HUES64 (cell line): Measurements from ENCODE around the gene C22orf39.
A peak's percentile ranks its signal among the peaks of the same experiment; 100 is the strongest.
"Not testable (repeated sequence)": the region's sequence is repeated elsewhere in the genome, so short reads cannot be mapped to it uniquely, and the experiment has no call there.

ENCODE experiments used
- H3K27ac ChIP-seq: 2 replicates; pipeline ENCODE4 v1.7.0; 2013; ENCODE audit warnings: low read depth, low read length, inconsistent platforms
- H3K27me3 ChIP-seq: 2 replicates; pipeline ENCODE4 v1.6.1; 2013; ENCODE audit warnings: mild to moderate bottlenecking, low read length; ENCODE audit not compliant: insufficient read depth
- H3K36me3 ChIP-seq: 2 replicates; pipeline ENCODE4 v1.6.1; 2013; ENCODE audit warnings: mild to moderate bottlenecking, low read length; ENCODE audit not compliant: insufficient read depth
- H3K4me1 ChIP-seq: 2 replicates; pipeline ENCODE4 v1.6.1; 2013; ENCODE audit warnings: mild to moderate bottlenecking, low read length, moderate library complexity; ENCODE audit not compliant: insufficient read depth
- H3K4me3 ChIP-seq: 2 replicates; pipeline ENCODE4 v1.5.1; 2013; ENCODE audit warnings: mild to moderate bottlenecking, low read length, moderate library complexity
- H3K9ac ChIP-seq: 2 replicates; pipeline ENCODE4 v1.6.1; 2013; ENCODE audit warnings: mild to moderate bottlenecking, low read depth, low read length
- H3K9me3 ChIP-seq: 2 replicates; pipeline ENCODE4 v1.6.1; 2013; ENCODE audit warnings: low read depth, low read length; ENCODE audit not compliant: insufficient read depth
- WGBS: fragments of 150-250, 120-280 bp; methylation state at CpG from one replicate; pipeline ENCODE4 v1.1.7; 2013; ENCODE audit warnings: missing lambda C conversion rate; 5-methylcytosine and 5-hydroxymethylcytosine counted together

Gene C22orf39

GRCh38 chr22:19448739-19449421, 1.4 kb upstream of the C22orf39 start:
- Histone ChIP-seq H3K4me1 (no peaks in the 10 kb centered on the region), H3K4me3 (peak overlapping the region; percentile 72), H3K27me3 (peaks cover 6% of the 10 kb centered on the region), H3K9ac (no peak overlapping the region; the same call in 1 of the 2 replicates), H3K27ac (no peak overlapping the region), H3K9me3 (no peaks in the 10 kb centered on the region), H3K36me3 (peaks cover 65% of the 10 kb centered on the region)
- 83% methylated on average over 5 of the region's 5 CpGs for WGBS

- whole genome bisulfite sequencing: 36% methylated on average over 14 of the region's 14 CpGs
- Histone ChIP-seq H3K4me3 (peak overlapping the region; percentile 72), H3K4me1 (no peaks in the 10 kb centered on the region), H3K36me3 (peaks cover 65% of the 10 kb centered on the region), H3K27ac (peak overlapping the region; percentile 77), H3K9ac (peak overlapping the region; percentile 83), H3K27me3 (peaks cover 6% of the 10 kb centered on the region), H3K9me3 (no peaks in the 10 kb centered on the region)
Observed at GRCh38 chr22:19448076-19448607, 631 bp upstream of the C22orf39 start.

GRCh38 chr22:19446603-19447329, 745 bp downstream of the C22orf39 start:
- Histone ChIP-seq H3K27ac (peak overlapping the region; percentile 97), H3K9ac (peak overlapping the region; percentile 95), H3K9me3 (no peaks in the 10 kb centered on the region), H3K4me1 (no peaks in the 10 kb centered on the region), H3K36me3 (peaks cover 59% of the 10 kb centered on the region), H3K27me3 (peaks cover 6% of the 10 kb centered on the region), H3K4me3 (peak overlapping the region; percentile 72)
- 24% methylated on average over 21 of the region's 22 CpGs for WGBS

- H3K9ac ChIP-seq, H3K4me1 ChIP-seq, H3K9me3 ChIP-seq, H3K27me3 ChIP-seq, H3K4me3 ChIP-seq, H3K27ac ChIP-seq: not testable (repeated sequence)
- peaks cover 47% of the 10 kb centered on the region for H3K36me3 ChIP-seq
- 96% methylated on average over 9 of the region's 9 CpGs for WGBS
Observed at GRCh38 chr22:19445279-19445982, 2.1 kb downstream of the C22orf39 start.

GRCh38 chr22:19443544-19444211, 3.8 kb downstream of the C22orf39 start:
- Histone ChIP-seq H3K9me3 (no peaks in the 10 kb centered on the region), H3K4me1 (no peaks in the 10 kb centered on the region), H3K27ac (no peak overlapping the region), H3K36me3 (peaks cover 37% of the 10 kb centered on the region), H3K27me3 (peaks cover 6% of the 10 kb centered on the region), H3K9ac (no peak overlapping the region), H3K4me3 (no peak overlapping the region)
- 87% methylated on average over 7 of the region's 7 CpGs for WGBS

GRCh38 chr22:19442166-19442565, 5.3 kb downstream of the C22orf39 start:
- no peak overlapping the region for H3K4me3 ChIP-seq
- peaks cover 37% of the 10 kb centered on the region for H3K36me3 ChIP-seq
- H3K9me3 ChIP-seq: no peaks in the 10 kb centered on the region
- H3K4me1 ChIP-seq: no peaks in the 10 kb centered on the region
- no peak overlapping the region for H3K9ac ChIP-seq
- no peak overlapping the region for H3K27ac ChIP-seq
- 93% methylated on average over 2 of the region's 2 CpGs for WGBS
- peaks cover 6% of the 10 kb centered on the region for H3K27me3 ChIP-seq

- H3K9me3 ChIP-seq: no peaks in the 10 kb centered on the region
- H3K27me3 ChIP-seq: no peaks in the 10 kb centered on the region
- peaks cover 47% of the 10 kb centered on the region for H3K36me3 ChIP-seq
- no peak overlapping the region for H3K27ac ChIP-seq
- WGBS: 95% methylated on average over 8 of the region's 8 CpGs
- no peak overlapping the region for H3K9ac ChIP-seq
- H3K4me1 ChIP-seq: no peaks in the 10 kb centered on the region
- H3K4me3 ChIP-seq: no peak overlapping the region
Observed at GRCh38 chr22:19440411-19441195, 6.9 kb downstream of the C22orf39 start.

- H3K36me3 ChIP-seq: peaks cover 39% of the 10 kb centered on the region
- 97% methylated on average over 6 of the region's 7 CpGs for WGBS
Observed at GRCh38 chr22:19438298-19438697, 9.2 kb downstream of the C22orf39 start.

GRCh38 chr22:19436444-19437161, 10.9 kb downstream of the C22orf39 start:
- not testable (repeated sequence) for H3K4me1 ChIP-seq, H3K4me3 ChIP-seq, H3K27ac ChIP-seq, H3K9me3 ChIP-seq, H3K9ac ChIP-seq, H3K27me3 ChIP-seq
- WGBS: 94% methylated on average over 6 of the region's 9 CpGs
- peaks cover 28% of the 10 kb centered on the region for H3K36me3 ChIP-seq

More at GRCh38 chr22:19438298-19438697, 9.2 kb downstream of the C22orf39 start:
- H3K9ac ChIP-seq: no peak overlapping the region
- no peaks in the 10 kb centered on the region for H3K27me3 ChIP-seq
- no peaks in the 10 kb centered on the region for H3K9me3 ChIP-seq
- no peak overlapping the region for H3K4me3 ChIP-seq
- H3K27ac ChIP-seq: no peak overlapping the region
- H3K4me1 ChIP-seq: no peaks in the 10 kb centered on the region; the same call in 1 of the 2 replicates
